Caki2 (cell line): ENCODE measurements around the gene CAMKV. TPM values are rescaled to one million over a fixed set of nuclear protein-coding genes. Genes with fewer than 3 reads are reported as not detected.
"Not testable (repeated sequence)": the region's sequence is repeated elsewhere in the genome, so short reads cannot be mapped to it uniquely, and the experiment has no call there.

Source experiments
- DNase-seq: peaks from one replicate; pipeline ENCODE4 v3.0.0-alpha.2; 2015; ENCODE audit warnings: low read depth
- in situ Hi-C: cut with HindIII; loops from 2 replicates; pipeline ENCODE4 v1.10.0; 2016; ENCODE audit warnings: low sequenced_read_pairs, low pct_unique_long_range_greater_than_20kb, mixed read lengths
- total RNA-seq: library from RNA; depleted of rRNA; stranded (reverse); fragments of >200 nt; shearing (Covaris generic); gene quantifications from 2 replicates; pipeline ENCODE4 v1.2.3, GENCODE V29; 2014; ENCODE audit warnings: low replicate concordance; rRNA removed

The CAMKV gene
- total RNA-seq: not detected in 2 replicates

GRCh38 chr3:49869525-49870126 is at the start of gene CAMKV:
TSS of gene CAMKV (minus strand) at chr3:49869906. CDS start at chr3:49862388, 7,518 bp downstream.
- in situ Hi-C loops: no loop called here
- no peak for DNase-seq

- DNase-seq, in situ Hi-C loops: not testable (repeated sequence)
Observed at GRCh38 chr3:49917806-49918590, 48.3 kb upstream of the CAMKV start.

GRCh38 chr3:49916686-49917085 is 47.0 kb upstream of the CAMKV start:
- in situ Hi-C loops: no loop called here
- no peak for DNase-seq

GRCh38 chr3:49914906-49915305 is 45.2 kb upstream of the CAMKV start:
- in situ Hi-C loops: no loop called here
- DNase-seq: no peak

GRCh38 chr3:49912881-49913281 is 43.2 kb upstream of the CAMKV start:
- DNase-seq: no peak
- in situ Hi-C loops: no loop called here

- in situ Hi-C loops: no loop called here
- DNase-seq: no peak
Observed at GRCh38 chr3:49911611-49912010, 41.9 kb upstream of the CAMKV start.

GRCh38 chr3:49911124-49911420 is 41.4 kb upstream of the CAMKV start:
- no peak for DNase-seq
- in situ Hi-C loops: no loop called here

- in situ Hi-C loops: no loop called here
- no peak for DNase-seq
Observed at GRCh38 chr3:49910409-49911123, 40.9 kb upstream of the CAMKV start.

GRCh38 chr3:49908373-49909199 is 38.9 kb upstream of the CAMKV start:
- DNase-seq: no peak
- in situ Hi-C loops: no loop called here

GRCh38 chr3:49906073-49906743 is 36.5 kb upstream of the CAMKV start:
- in situ Hi-C loops: no loop called here
- peak; percentile 26 for DNase-seq

GRCh38 chr3:49904448-49904847 is 34.7 kb upstream of the CAMKV start:
- DNase-seq, in situ Hi-C loops: not testable (repeated sequence)

- DNase-seq: no peak
- in situ Hi-C loops: no loop called here
Observed at GRCh38 chr3:49903451-49904424, 34.0 kb upstream of the CAMKV start, which contains the start of gene MST1R. TSS of gene MST1R (minus strand) at chr3:49903873. CDS start at chr3:49903609, 264 bp downstream.

GRCh38 chr3:49902511-49903345 is 33.0 kb upstream of the CAMKV start:
- DNase-seq: no peak
- in situ Hi-C loops: no loop called here

GRCh38 chr3:49901366-49902339 is 31.9 kb upstream of the CAMKV start:
- DNase-seq: no peak
- in situ Hi-C loops: no loop called here
